Measurements from ENCODE around the gene TMEM98. TPM values are rescaled to one million over a fixed set of nuclear protein-coding genes. Genes with fewer than 3 reads are reported as not detected.

The TMEM98 gene
- total and polyA plus RNA-seq, 2 of the 8 experiments (the other 6 are each of a cell fraction or from before 2014, with no cell fraction given) = 86.1 to 232 TPM

- H2BK5ac ChIP-seq (ENCODE audit: low read depth, low read length) = no peak overlapping the region
- no peaks in the 10 kb centered on the region for H3K27me3 ChIP-seq (replicated peaks in 1 of 4; ENCODE audit: control insufficient read depth in 3 of 4, extremely low read depth in 1 of 4, insufficient read depth in 3 of 4, low read length in 3 of 4)
- H3K23me2 ChIP-seq (ENCODE audit: low read depth, low read length) = peaks cover 2% of the 10 kb centered on the region; the same call in 1 of the 2 replicates
- H3K79me1 ChIP-seq (ENCODE audit: low read depth, low read length) = no peaks in the 10 kb centered on the region
- no peaks in the 10 kb centered on the region for H3K79me2 ChIP-seq (ENCODE audit: control insufficient read depth in 1 of 2, insufficient read depth in 2 of 2, low read length in 2 of 2)
- H3K4me2 ChIP-seq (ENCODE audit: insufficient read depth in 1 of 2, low read depth in 2 of 2, low read length in 2 of 2) = no peak overlapping the region
- FAIRE-seq = no peak
- ChIA-PET CTCF (ENCODE audit: partially characterized antibody) (interaction anchor here (0.7 to 5.4 kb wide), 12 partner anchors 15 to 128 kb away, joined by 3 to 47 read pairs (median 7); partner anchors contain the start of gene MYO1D), POLR2A (ENCODE audit: partially characterized antibody) (interaction anchor here (1.5 kb wide), 1 partner anchor 128 kb away, joined by 7 read pairs; no protein-coding TSS in a partner anchor)
- H2BK12ac ChIP-seq (ENCODE audit: low read depth, low read length) = no peak overlapping the region
- H2AK5ac ChIP-seq (ENCODE audit: low read depth, low read length) = no peak overlapping the region; the same call in 1 of the 2 replicates
- H3K9ac ChIP-seq (replicated peaks in 1 of 4; ENCODE audit: extremely low read depth in 1 of 4, low read depth in 3 of 4, low read length in 3 of 4) = no peak overlapping the region
- no peak for DNase-seq (ENCODE audit: low read depth in 1 of 2, low spot score in 2 of 2)
- WGBS, 2 experiments (ENCODE audit: extremely low coverage in 1 of 2, insufficient coverage in 1 of 2, insufficient read length in 1 of 2, insufficient replicate concordance in 2 of 2, low coverage in 1 of 2, low lambda C conversion rate in 2 of 2, missing lambda C conversion rate in 1 of 2) = 90% methylated on average over 3 of the region's 3 CpGs; no CpG with 5 or more reads in 1 of the 2 experiments
- no peaks in the 10 kb centered on the region for H4K20me1 ChIP-seq (replicated peaks in 1 of 2; ENCODE audit: control insufficient read depth in 1 of 2, insufficient read depth in 2 of 2, low read length in 2 of 2)
- H3K14ac ChIP-seq (ENCODE audit: insufficient read length) = no peak overlapping the region
- H3K4ac ChIP-seq (replicated peaks; ENCODE audit: insufficient read length, low read depth, low read length) = no peak overlapping the region
- H4K8ac ChIP-seq (ENCODE audit: extremely low read depth, insufficient read depth, low read length) = no peak overlapping the region
- H3K18ac ChIP-seq (ENCODE audit: extremely low read depth, low read length) = no peak overlapping the region
- no peak overlapping the region for H3K23ac ChIP-seq (ENCODE audit: insufficient read length)
- no peak overlapping the region for H4K91ac ChIP-seq (replicated peaks; ENCODE audit: insufficient read length, low read length)
- no peaks in the 10 kb centered on the region for H3K36me3 ChIP-seq (ENCODE audit: control insufficient read depth in 2 of 4, insufficient read depth in 4 of 4, low read length in 3 of 4)
- H3K27ac ChIP-seq (ENCODE audit: low read depth, low read length) = no peak overlapping the region
- no peak overlapping the region for H3K56ac ChIP-seq (replicated peaks; ENCODE audit: insufficient read length, low read depth, low read length)
- no peak overlapping the region for H3K4me3 ChIP-seq (ENCODE audit: extremely low read depth in 1 of 4, insufficient read depth in 2 of 4, low read depth in 3 of 4, low read length in 4 of 4)
- no peaks in the 10 kb centered on the region for H3K9me3 ChIP-seq (ENCODE audit: insufficient read depth in 2 of 2, low read depth in 1 of 2, low read length in 1 of 2)
- no peak overlapping the region for H2AFZ ChIP-seq (ENCODE audit: low read length)
- H2BK20ac ChIP-seq (ENCODE audit: low read length) = no peak overlapping the region
- peaks cover 0 to 3% (median 1%) of the 10 kb centered on the region in 4 experiments; a peak in 2 of 7 replicates for H3K4me1 ChIP-seq (replicated peaks in 1 of 4; ENCODE audit: control insufficient read depth in 3 of 4, insufficient read depth in 4 of 4, low read length in 3 of 4)
- no peak overlapping the region for H4K5ac ChIP-seq (ENCODE audit: insufficient read length, low read depth, low read length)
- no peak overlapping the region for H2BK120ac ChIP-seq (replicated peaks; ENCODE audit: low read depth, low read length)
- H2BK15ac ChIP-seq (ENCODE audit: low read length) = no peak overlapping the region
- no peak for TF ChIP-seq KDM4A (IDR thresholded peaks at IDR 0.05; ENCODE audit: low read depth, low read length, severe bottlenecking)
- no peak for TF ChIP-seq NRF1 (IDR thresholded peaks at IDR 0.05; ENCODE audit: low read depth, low read length)
- no peak for TF ChIP-seq ASH2L (IDR thresholded peaks at IDR 0.05; ENCODE audit: low read length)
- TF ChIP-seq CREB1 (IDR thresholded peaks at IDR 0.05) = no peak
- no peak for TF ChIP-seq TCF12 (IDR thresholded peaks at IDR 0.05; ENCODE audit: low read depth, low read length)
Measured at GRCh38 chr17:32910769-32911168, 17.2 kb upstream of the TMEM98 start.
